Pancreas (tissue), 10 donors: ENCODE results near the gene SCCPDH. TPM values are rescaled to one million over a fixed set of nuclear protein-coding genes. Genes with fewer than 3 reads are reported as not detected.
A peak's percentile ranks its signal among the peaks of the same experiment; 100 is the strongest.

Source experiments
- ATAC-seq, 4 donors: fragments of 200-7000 bp; cut with Tn5 transposase; one replicate each; pipeline versions ENCODE4 v1.8.0 to v1.9.1; 2020; ENCODE audit warnings: mild to moderate bottlenecking in 4 of 4, moderate library complexity in 4 of 4
- DNase-seq, 6 donors: peaks; one replicate each; pipeline ENCODE4 v3.0.0-alpha.2; 2020
- FAIRE-seq: peaks from 2 replicates; lab custom pipeline; 2012; peaks lifted over from hg19 to GRCh38; lab: Jason Lieb, UNC
- H3K27ac ChIP-seq, 4 donors: fragments of 200-600 bp; sonication (generic); 1 replicate in 3 of 4; 2 replicates in 1 of 4; pipeline versions ENCODE4 v1.5.0 to v1.8.0; 2020
- H3K27me3 ChIP-seq, 4 donors: fragments of 200-600 bp; one replicate each; pipeline ENCODE4 v1.8.0; 2021
- H3K36me3 ChIP-seq, 3 donors: fragments of 200-600 bp; sonication (generic) in 1 of 3; one replicate each; pipeline versions ENCODE4 v1.5.0 to v1.8.0; 2020 to 2021
- H3K4me1 ChIP-seq, 3 donors: fragments of 200-600 bp; one replicate each; pipeline ENCODE4 v1.8.0; 2021
- H3K4me3 ChIP-seq, 4 donors: fragments of 200-600 bp; sonication (generic) in 2 of 4; one replicate each; pipeline versions ENCODE4 v1.5.0 to v1.8.0; 2020 to 2021
- H3K9me3 ChIP-seq, 4 donors: fragments of 200-600 bp; one replicate each; pipeline ENCODE4 v1.8.0; 2021
- WGBS, 2 donors: extraction: QIAGEN DNeasy Blood & Tissue Kit; methylation state at CpG; one replicate each; pipeline ENCODE4 v1.1.7; 2013; 5-methylcytosine and 5-hydroxymethylcytosine counted together
- intact Hi-C, 3 donors: fragments of 100-400 bp; cut with DNase I; formaldehyde crosslinking; loops; one replicate each; pipeline versions ENCODE4 v1.11.1 to v1.14.2; 2022
- polyA plus RNA-seq, 2 donors: library from polyadenylated mRNA; stranded (reverse); fragments of 200-250 nt; gene quantifications; one replicate each; pipeline ENCODE4 v1.2.3, GENCODE V29; 2013
- total RNA-seq, 6 donors: library from RNA; stranded (reverse); fragmentation: NEBNext Ultra II Directional in 4 of 6; extraction: Animal tissue kit (Norgen Biotek cat#: 25700) in 4 of 6; gene quantifications; one replicate each; pipeline versions ENCODE4 v1.2.1 to v1.2.4, GENCODE V29; 2021 to 2023
- TF ChIP-seq, protein P1 (sequence below), 4 donors: fragments of 200-600 bp; sonication (generic) in 3 of 4; IDR thresholded peaks; one replicate each; pipeline versions ENCODE4 v1.5.0 to v1.8.0; 2021; ENCODE audit warnings: antibody characterized with exemption in 4 of 4
- donor health status: healthy with polysubstance abuse.
- donor health status: DM: no; HTN: no; CAD: no; lungs with moderate emphysema.
- donor health status: DM: no; HTN: no; CAD: no.
- donor health status: control.
- donor health status: control.
- donor health status: Bipolar disorder and iron deficiency.
- donor health status: DM: yes; HTN: yes; CAD: no.
- donor health status: DM: no; HTN: no; CAD: no.
- donor health status: DM: no; HTN: no; CAD: no.
- donor health status: DM: yes; HTN: yes; CAD: no.

SCCPDH gene
- total and polyA plus RNA-seq, 8 donors, result 6.9 to 17.9 (median 11.9) TPM

DNA sequence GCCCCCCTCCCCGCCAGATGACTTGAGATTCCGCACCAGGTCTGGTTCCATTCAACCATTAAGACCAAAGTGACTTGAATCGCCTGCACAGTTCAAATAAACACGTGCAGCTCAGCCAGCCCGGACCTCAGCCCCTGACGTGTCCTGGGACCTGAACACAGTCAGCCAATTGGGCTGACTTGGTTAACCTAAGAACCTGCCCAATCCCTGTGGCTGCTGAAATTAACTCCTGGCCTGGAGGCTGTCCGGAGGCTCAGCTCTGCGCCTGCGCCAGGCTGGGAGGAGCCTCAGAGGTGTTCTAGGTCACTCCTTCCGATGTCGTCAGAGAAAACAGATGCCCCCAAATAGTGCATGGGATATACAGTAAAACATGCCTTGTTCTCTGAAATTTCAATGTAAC is 73.4 kb downstream of the SCCPDH start:
- H3K27me3 ChIP-seq, result no peaks in the 10 kb centered on the region
- no peak for FAIRE-seq
- H3K9me3 ChIP-seq, result no peaks in the 10 kb centered on the region
- intact Hi-C loops, result no loop called here
- no peak overlapping the region for H3K27ac ChIP-seq
- H3K4me3 ChIP-seq, result no peak overlapping the region
- no peaks in the 10 kb centered on the region for H3K4me1 ChIP-seq
- no peaks in the 10 kb centered on the region for H3K36me3 ChIP-seq
- WGBS, 2 donors, result 80 to 83% methylated on average over 11 of the region's 11 CpGs
- DNase-seq, result no peak
- ATAC-seq, result no peak
- TF ChIP-seq, protein P1, sequence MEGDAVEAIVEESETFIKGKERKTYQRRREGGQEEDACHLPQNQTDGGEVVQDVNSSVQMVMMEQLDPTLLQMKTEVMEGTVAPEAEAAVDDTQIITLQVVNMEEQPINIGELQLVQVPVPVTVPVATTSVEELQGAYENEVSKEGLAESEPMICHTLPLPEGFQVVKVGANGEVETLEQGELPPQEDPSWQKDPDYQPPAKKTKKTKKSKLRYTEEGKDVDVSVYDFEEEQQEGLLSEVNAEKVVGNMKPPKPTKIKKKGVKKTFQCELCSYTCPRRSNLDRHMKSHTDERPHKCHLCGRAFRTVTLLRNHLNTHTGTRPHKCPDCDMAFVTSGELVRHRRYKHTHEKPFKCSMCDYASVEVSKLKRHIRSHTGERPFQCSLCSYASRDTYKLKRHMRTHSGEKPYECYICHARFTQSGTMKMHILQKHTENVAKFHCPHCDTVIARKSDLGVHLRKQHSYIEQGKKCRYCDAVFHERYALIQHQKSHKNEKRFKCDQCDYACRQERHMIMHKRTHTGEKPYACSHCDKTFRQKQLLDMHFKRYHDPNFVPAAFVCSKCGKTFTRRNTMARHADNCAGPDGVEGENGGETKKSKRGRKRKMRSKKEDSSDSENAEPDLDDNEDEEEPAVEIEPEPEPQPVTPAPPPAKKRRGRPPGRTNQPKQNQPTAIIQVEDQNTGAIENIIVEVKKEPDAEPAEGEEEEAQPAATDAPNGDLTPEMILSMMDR (IDR thresholded peaks at IDR 0.05), result no peak

DNA sequence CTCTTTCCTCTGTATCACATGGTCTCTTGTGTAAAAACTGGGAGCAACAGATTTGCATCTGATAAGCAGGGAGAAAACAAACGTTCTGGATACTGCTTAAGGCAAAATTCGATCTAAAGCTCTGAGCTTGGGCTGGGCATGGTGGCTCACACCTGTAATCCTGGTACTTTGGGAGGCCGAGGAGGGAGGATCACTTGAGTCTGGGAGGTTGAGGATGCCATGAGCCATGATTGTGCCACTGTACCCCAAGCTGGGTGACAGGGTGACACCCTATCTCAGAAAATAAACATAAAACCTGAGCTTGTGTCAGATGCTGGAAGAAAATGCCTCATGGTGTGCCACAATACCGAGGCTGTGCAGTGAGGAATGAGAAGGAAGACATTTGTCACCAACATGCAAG is 73.9 kb downstream of the SCCPDH start:
- intact Hi-C loops, result no loop called here
- no peak for DNase-seq
- no peaks in the 10 kb centered on the region for H3K9me3 ChIP-seq
- H3K27ac ChIP-seq, result no peak overlapping the region
- H3K27me3 ChIP-seq, result no peaks in the 10 kb centered on the region
- WGBS, 2 donors, result 52 to 63% methylated on average over 4 of the region's 4 CpGs
- FAIRE-seq, result no peak
- no peaks in the 10 kb centered on the region for H3K36me3 ChIP-seq
- TF ChIP-seq, protein P1 (IDR thresholded peaks at IDR 0.05), result no peak
- no peaks in the 10 kb centered on the region for H3K4me1 ChIP-seq
- H3K4me3 ChIP-seq, result no peak overlapping the region
- no peak for ATAC-seq

DNA sequence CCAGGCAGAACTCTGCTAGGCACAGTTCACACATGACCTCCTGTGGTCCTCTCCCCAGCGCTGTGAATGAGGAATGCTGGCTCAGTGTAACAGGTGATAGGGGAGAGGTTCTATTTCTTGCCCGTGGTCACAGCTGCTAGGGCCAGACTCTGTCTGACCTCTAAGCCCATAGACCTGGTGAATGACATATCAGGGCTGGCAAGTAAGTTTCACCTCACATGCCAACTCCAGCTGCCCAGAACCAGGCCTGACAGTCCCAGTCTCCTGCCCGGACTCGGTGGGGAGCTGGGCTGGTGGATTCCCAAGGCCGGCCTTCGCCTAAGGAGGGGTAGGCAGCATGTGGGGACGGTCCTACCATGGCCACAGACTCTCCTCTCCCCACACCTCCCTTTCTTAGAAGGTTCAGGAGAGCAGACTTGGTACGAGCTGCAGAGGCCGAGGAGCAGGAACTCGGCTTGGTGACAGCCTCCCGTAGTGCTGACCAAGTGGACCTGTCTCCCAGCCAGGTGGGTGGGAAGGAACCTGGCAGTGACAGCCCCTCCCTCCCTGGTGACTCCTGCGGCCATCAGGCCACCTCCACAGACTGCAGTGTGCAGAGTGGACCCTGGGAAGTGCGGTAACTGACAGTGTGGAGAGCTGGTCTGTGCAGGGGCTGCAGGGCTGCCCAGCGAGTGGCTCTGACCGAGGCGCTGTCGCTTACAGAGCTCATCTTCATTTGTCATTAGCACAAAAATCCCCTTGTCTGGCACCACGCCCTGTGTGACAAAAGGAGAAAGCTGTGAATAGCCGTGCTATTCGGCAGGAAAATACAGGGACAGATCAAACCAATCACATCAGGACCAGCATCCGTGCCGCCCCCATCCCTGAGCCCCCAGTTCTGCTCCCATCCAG is 74.6 kb downstream of the SCCPDH start:
- Histone ChIP-seq H3K4me3 (no peak overlapping the region), H3K4me1 (no peaks in the 10 kb centered on the region), H3K27me3 (no peaks in the 10 kb centered on the region), H3K9me3 (no peaks in the 10 kb centered on the region), H3K27ac (no peak overlapping the region), H3K36me3 (no peaks in the 10 kb centered on the region)
- intact Hi-C loops, result no loop called here
- WGBS, 2 donors, result 64 to 70% methylated on average over 22 of the region's 22 CpGs
- no peak for FAIRE-seq
- TF ChIP-seq, protein P1 (IDR thresholded peaks at IDR 0.05), result no peak
- DNase-seq, result no peak
- peak in 1 of 4 donors; percentile 30 for ATAC-seq

DNA sequence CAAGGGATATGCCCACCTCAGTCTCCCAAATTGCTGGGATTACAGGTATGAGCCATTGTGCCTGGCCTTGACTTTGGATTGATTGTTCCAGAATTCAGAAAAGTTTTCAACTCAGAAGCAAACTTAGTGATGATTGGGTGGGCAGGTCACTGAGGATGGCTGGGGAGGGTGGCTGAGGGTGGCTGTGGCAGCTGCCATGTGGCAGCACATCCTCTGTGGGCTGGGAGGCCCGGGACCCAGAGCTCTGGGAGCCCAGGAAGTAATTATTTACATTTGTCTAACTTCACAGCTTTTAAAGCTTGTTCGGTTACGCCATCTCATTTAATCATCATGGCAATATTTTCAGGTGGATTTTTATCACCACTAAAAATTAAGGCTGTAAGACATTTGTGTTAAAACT is 76.1 kb downstream of the SCCPDH start:
- intact Hi-C loops, result no loop called here
- WGBS, 2 donors, result 62 to 63% methylated on average over 3 of the region's 3 CpGs
- Histone ChIP-seq H3K9me3 (no peaks in the 10 kb centered on the region), H3K4me3 (no peak overlapping the region), H3K27ac (no peak overlapping the region), H3K27me3 (no peaks in the 10 kb centered on the region), H3K4me1 (no peaks in the 10 kb centered on the region), H3K36me3 (no peaks in the 10 kb centered on the region)
- FAIRE-seq (no peak), DNase-seq (no peak), ATAC-seq (no peak)
- TF ChIP-seq, protein P1 (IDR thresholded peaks at IDR 0.05), result no peak

DNA sequence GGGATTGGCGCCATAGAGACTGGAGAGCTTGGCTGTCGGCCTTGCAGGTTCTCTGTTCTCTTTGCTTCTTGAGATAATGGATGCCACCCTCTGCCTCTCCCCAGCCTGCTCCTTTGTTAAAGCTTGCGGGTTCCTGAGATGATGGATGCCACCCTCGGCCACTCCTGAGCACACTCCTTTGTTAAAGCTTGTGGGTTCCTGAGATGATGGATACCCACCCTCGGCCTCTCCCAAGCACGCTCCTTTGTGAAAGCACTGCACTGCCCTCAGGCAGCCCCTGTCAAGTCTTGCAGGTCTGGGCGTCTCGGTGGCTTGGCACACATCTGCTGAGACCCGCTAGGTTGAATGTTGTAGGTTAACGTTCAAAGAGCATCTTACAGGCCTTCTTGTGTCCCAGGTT is 76.5 kb downstream of the SCCPDH start:
- DNase-seq, result no peak
- ATAC-seq, result no peak
- no peak overlapping the region for H3K27ac ChIP-seq
- no peaks in the 10 kb centered on the region for H3K36me3 ChIP-seq
- no peaks in the 10 kb centered on the region for H3K27me3 ChIP-seq
- no peaks in the 10 kb centered on the region for H3K4me1 ChIP-seq
- WGBS, 2 donors, result 74 to 79% methylated on average over 10 of the region's 10 CpGs
- H3K4me3 ChIP-seq, result no peak overlapping the region
- FAIRE-seq, result no peak
- TF ChIP-seq, protein P1 (IDR thresholded peaks at IDR 0.05), result no peak
- H3K9me3 ChIP-seq, result no peaks in the 10 kb centered on the region
- intact Hi-C loops, result no loop called here
